ENCODE measurements around the gene KRTAP10-4.
"Not testable (repeated sequence)": the region's sequence is repeated elsewhere in the genome, so short reads cannot be mapped to it uniquely, and the experiment has no call there.

Gene KRTAP10-4

GRCh38 chr21:44574457-44575306 lies 1.2 kb downstream of the KRTAP10-4 start:
- Mint-ChIP-seq H3K4me1 (peaks cover 0 to 5% of the 10 kb centered on the region in 2 donors), H3K36me3 (peaks cover 8 to 13% of the 10 kb centered on the region in 2 donors), H3K9me3 (peaks cover 16 to 23% of the 10 kb centered on the region in 2 donors), H3K4me3 (no peak overlapping the region), H3K27ac (peak overlapping the region; percentile 3), H3K27me3 (peaks cover 44 to 63% of the 10 kb centered on the region in 2 donors)
- ATAC-seq (replicated peaks) = no peak
- DNase-seq = no peak

- no peak for ATAC-seq (replicated peaks)
- H3K27me3 Mint-ChIP-seq = peaks cover 52 to 63% of the 10 kb centered on the region in 2 donors
- DNase-seq = no peak
Measured at GRCh38 chr21:44575307-44576024, 1.9 kb downstream of the KRTAP10-4 start.

GRCh38 chr21:44576025-44576420 lies 2.5 kb downstream of the KRTAP10-4 start:
- no peak overlapping the region for H3K4me3 Mint-ChIP-seq
- DNase-seq = no peak
- H3K27ac Mint-ChIP-seq = no peak overlapping the region
- no peak for ATAC-seq (replicated peaks)
- H3K36me3 Mint-ChIP-seq = peaks cover 12 to 22% of the 10 kb centered on the region in 2 donors
- peaks cover 54 to 59% of the 10 kb centered on the region in 2 donors for H3K27me3 Mint-ChIP-seq
- H3K9me3 Mint-ChIP-seq = peaks cover 27 to 33% of the 10 kb centered on the region in 2 donors
- peaks cover 3 to 5% of the 10 kb centered on the region in 2 donors for H3K4me1 Mint-ChIP-seq

More at GRCh38 chr21:44575307-44576024, 1.9 kb downstream of the KRTAP10-4 start:
- H3K4me1 Mint-ChIP-seq = peaks cover 3 to 5% of the 10 kb centered on the region in 2 donors
- peaks cover 24 to 29% of the 10 kb centered on the region in 2 donors for H3K9me3 Mint-ChIP-seq
- peaks cover 12 to 21% of the 10 kb centered on the region in 2 donors for H3K36me3 Mint-ChIP-seq
- H3K4me3 Mint-ChIP-seq = no peak overlapping the region
- no peak overlapping the region for H3K27ac Mint-ChIP-seq

- Mint-ChIP-seq H3K4me3 (no peak overlapping the region), H3K36me3 (peaks cover 15 to 25% of the 10 kb centered on the region in 2 donors), H3K4me1 (peaks cover 3 to 5% of the 10 kb centered on the region in 2 donors), H3K27ac (no peak overlapping the region), H3K27me3 (peaks cover 42 to 48% of the 10 kb centered on the region in 2 donors), H3K9me3 (peaks cover 40 to 41% of the 10 kb centered on the region in 2 donors)
- ATAC-seq (replicated peaks) (no peak), DNase-seq (no peak)
Measured at GRCh38 chr21:44578371-44579055, 5.0 kb downstream of the KRTAP10-4 start.

GRCh38 chr21:44579056-44579832 lies 5.7 kb downstream of the KRTAP10-4 start:
- Mint-ChIP-seq H3K9me3 (peaks cover 40 to 41% of the 10 kb centered on the region in 2 donors), H3K36me3 (peaks cover 15 to 25% of the 10 kb centered on the region in 2 donors), H3K27ac (no peak overlapping the region), H3K4me1 (peaks cover 3 to 5% of the 10 kb centered on the region in 2 donors), H3K27me3 (peaks cover 43 to 46% of the 10 kb centered on the region in 2 donors), H3K4me3 (no peak overlapping the region)
- ATAC-seq (replicated peaks) (no peak), DNase-seq (no peak)

GRCh38 chr21:44579833-44580144 lies 6.3 kb downstream of the KRTAP10-4 start:
- H3K36me3 Mint-ChIP-seq = peaks cover 15 to 25% of the 10 kb centered on the region in 2 donors
- ATAC-seq (replicated peaks) (no peak), DNase-seq (no peak)
- peaks cover 3% of the 10 kb centered on the region in 2 donors for H3K4me1 Mint-ChIP-seq
- peaks cover 42 to 45% of the 10 kb centered on the region in 2 donors for H3K27me3 Mint-ChIP-seq
- H3K4me3 Mint-ChIP-seq = no peak overlapping the region
- H3K27ac Mint-ChIP-seq = no peak overlapping the region
- H3K9me3 Mint-ChIP-seq = peaks cover 40 to 41% of the 10 kb centered on the region in 2 donors

GRCh38 chr21:44580231-44580821 lies 6.8 kb downstream of the KRTAP10-4 start, which contains the start of gene KRTAP10-5:
Gene KRTAP10-5 (minus strand): TSS chr21:44580604. CDS start chr21:44580578, 26 bp downstream.
- peaks cover 15 to 25% of the 10 kb centered on the region in 2 donors for H3K36me3 Mint-ChIP-seq
- not testable (repeated sequence) for ATAC-seq (replicated peaks); H3K27ac Mint-ChIP-seq; H3K4me3 Mint-ChIP-seq; DNase-seq; H3K4me1 Mint-ChIP-seq
- H3K9me3 Mint-ChIP-seq = peaks cover 40 to 41% of the 10 kb centered on the region in 2 donors
- H3K27me3 Mint-ChIP-seq = peaks cover 40 to 46% of the 10 kb centered on the region in 2 donors

GRCh38 chr21:44581158-44581557 lies 7.6 kb downstream of the KRTAP10-4 start:
- DNase-seq = no peak
- no peak for ATAC-seq (replicated peaks)
- Mint-ChIP-seq H3K27ac (no peak overlapping the region), H3K36me3 (peaks cover 12 to 25% of the 10 kb centered on the region in 2 donors), H3K4me1 (peaks cover 0 to 3% of the 10 kb centered on the region in 2 donors), H3K27me3 (peaks cover 44 to 50% of the 10 kb centered on the region in 2 donors), H3K4me3 (no peak overlapping the region), H3K9me3 (peaks cover 38 to 41% of the 10 kb centered on the region in 2 donors)

GRCh38 chr21:44582055-44582454 lies 8.5 kb downstream of the KRTAP10-4 start:
- H3K4me3 Mint-ChIP-seq = no peak overlapping the region
- H3K36me3 Mint-ChIP-seq = peaks cover 12 to 25% of the 10 kb centered on the region in 2 donors
- H3K27me3 Mint-ChIP-seq = peaks cover 53 to 59% of the 10 kb centered on the region in 2 donors
- no peak overlapping the region for H3K27ac Mint-ChIP-seq
- peaks cover 0 to 3% of the 10 kb centered on the region in 2 donors for H3K4me1 Mint-ChIP-seq
- peaks cover 36 to 41% of the 10 kb centered on the region in 2 donors for H3K9me3 Mint-ChIP-seq
- DNase-seq (no peak), ATAC-seq (replicated peaks) (no peak)

- H3K27me3 Mint-ChIP-seq = peaks cover 55 to 63% of the 10 kb centered on the region in 2 donors
- no peak for ATAC-seq (replicated peaks)
Measured at GRCh38 chr21:44583089-44583799, 9.7 kb downstream of the KRTAP10-4 start.

GRCh38 chr21:44583800-44584147 lies 10.2 kb downstream of the KRTAP10-4 start:
- Mint-ChIP-seq H3K4me1 (peaks cover 0 to 3% of the 10 kb centered on the region in 2 donors), H3K27me3 (peaks cover 53 to 62% of the 10 kb centered on the region in 2 donors), H3K4me3 (no peak overlapping the region), H3K27ac (no peak overlapping the region), H3K36me3 (peaks cover 10 to 21% of the 10 kb centered on the region in 2 donors), H3K9me3 (peaks cover 25 to 32% of the 10 kb centered on the region in 2 donors)
- DNase-seq = no peak
- ATAC-seq (replicated peaks) = no peak

More at GRCh38 chr21:44583089-44583799, 9.7 kb downstream of the KRTAP10-4 start:
- Mint-ChIP-seq H3K4me3 (no peak overlapping the region), H3K4me1 (peaks cover 0 to 3% of the 10 kb centered on the region in 2 donors), H3K9me3 (peaks cover 27 to 32% of the 10 kb centered on the region in 2 donors), H3K36me3 (peaks cover 10 to 21% of the 10 kb centered on the region in 2 donors), H3K27ac (no peak overlapping the region)
- DNase-seq = no peak

- no peaks in the 10 kb centered on the region for H3K4me1 Mint-ChIP-seq
- DNase-seq (no peak), ATAC-seq (replicated peaks) (no peak)
- no peak overlapping the region for H3K4me3 Mint-ChIP-seq
- peaks cover 3 to 7% of the 10 kb centered on the region in 2 donors for H3K36me3 Mint-ChIP-seq
- H3K9me3 Mint-ChIP-seq = peaks cover 12 to 23% of the 10 kb centered on the region in 2 donors
- peaks cover 49 to 65% of the 10 kb centered on the region in 2 donors for H3K27me3 Mint-ChIP-seq
- H3K27ac Mint-ChIP-seq = no peak overlapping the region
Measured at GRCh38 chr21:44585892-44586291, 12.4 kb downstream of the KRTAP10-4 start.

All from stimulated activated naive B cell treated with anti-CD40 and anti-IgM and Interleukin-4, amounts not matched to agents 10 μg/mL and 1 μg/mL and 100 μg/mL, for 72 hours (primary cell).